SU-DHL-6 (cell line): ENCODE data around the gene SMYD2.

Experiments
- H2AFZ ChIP-seq: fragments of 200-600 bp; sonication (generic); 2 replicates; pipeline ENCODE4 v1.6.1; 2014; ENCODE audit warnings: low read depth, mild to moderate bottlenecking, moderate library complexity, mixed read lengths, antibody characterized with exemption, low read length; ENCODE audit not compliant: severe bottlenecking
- H3F3A ChIP-seq: fragments of 200-600 bp; shearing (Covaris generic); 2 replicates; pipeline ENCODE4 v1.6.0; 2016; ENCODE audit warnings: antibody characterized with exemption, mild to moderate bottlenecking; ENCODE audit not compliant: insufficient read depth
- H3K27ac ChIP-seq: fragments of 200-600 bp; sonication (generic); 2 replicates; pipeline ENCODE4 v1.5.1; 2016; ENCODE audit warnings: low read depth, mild to moderate bottlenecking, low read length, moderate library complexity, mixed read lengths
- H3K27me3 ChIP-seq: fragments of 200-600 bp; sonication (generic), shearing (Covaris generic); 2 replicates; pipeline ENCODE4 v1.6.0; 2014; ENCODE audit warnings: mild to moderate bottlenecking, low read length
- H3K36me3 ChIP-seq: fragments of 200-600 bp; sonication (generic); 2 replicates; pipeline ENCODE4 v1.6.1; 2014; ENCODE audit warnings: mild to moderate bottlenecking, low read length, mixed read lengths
- H3K4me2 ChIP-seq: fragments of 300-600, 200-600 bp; shearing (Covaris generic), sonication (generic); 2 replicates; pipeline ENCODE4 v1.6.0; 2014; ENCODE audit warnings: low read length, low read depth, mild to moderate bottlenecking; ENCODE audit not compliant: poor library complexity, severe bottlenecking
- H3K4me3 ChIP-seq: fragments of 200-600 bp; sonication (generic); 2 replicates; pipeline ENCODE4 v1.5.1; 2014; ENCODE audit warnings: antibody characterized with exemption, low read length, mild to moderate bottlenecking, mixed read lengths; ENCODE audit not compliant: insufficient read depth, poor library complexity, severe bottlenecking
- H3K79me2 ChIP-seq: fragments of 200-600 bp; sonication (generic); 2 replicates; pipeline ENCODE4 v1.6.1; 2014; ENCODE audit warnings: mild to moderate bottlenecking, low read length, moderate library complexity; ENCODE audit not compliant: insufficient read depth
- H3K9ac ChIP-seq: fragments of 200-600 bp; sonication (generic); 2 replicates; pipeline ENCODE4 v1.7.0; 2014; ENCODE audit warnings: mild to moderate bottlenecking, low read length
- H3K9me2 ChIP-seq: fragments of 200-600 bp; sonication (generic); replicated peaks from 2 replicates; pipeline ENCODE4 v1.6.1; 2014; ENCODE audit warnings: low read length; ENCODE audit not compliant: insufficient read depth
- H3K9me3 ChIP-seq: fragments of 200-600 bp; sonication (generic); 2 replicates; pipeline ENCODE4 v1.6.1; 2014; ENCODE audit warnings: low read length, mixed read lengths; ENCODE audit not compliant: insufficient read depth
- H4K20me1 ChIP-seq: fragments of 200-600 bp; sonication (generic); 2 replicates; pipeline ENCODE4 v1.6.1; 2014; ENCODE audit warnings: low read depth, mild to moderate bottlenecking, antibody characterized with exemption, low read length, moderate library complexity, mixed read lengths
- CTCF ChIP-seq: fragments of 200-600 bp; sonication (generic); IDR thresholded peaks from one replicate; pipeline ENCODE4 v1.5.1; 2017; ENCODE audit warnings: antibody characterized with exemption, mild to moderate bottlenecking, low read length, moderate library complexity; ENCODE audit not compliant: insufficient read depth, poor library complexity, severe bottlenecking
- EZH2phosphoT487 ChIP-seq: fragments of 200-600 bp; sonication (generic), shearing (Covaris generic); conservative IDR thresholded peaks from 2 replicates; pipeline ENCODE4 v1.6.1; 2018; ENCODE audit warnings: mild to moderate bottlenecking, antibody characterized with exemption, low read length, moderate library complexity, mixed read lengths

The SMYD2 gene

GRCh38 chr1:214270097-214270650, 10.8 kb upstream of the SMYD2 start:
- Histone ChIP-seq H3F3A (no peaks in the 10 kb centered on the region), H3K36me3 (no peaks in the 10 kb centered on the region), H3K27ac (no peak overlapping the region), H3K4me3 (no peak overlapping the region), H2AFZ (no peak overlapping the region), H4K20me1 (no peaks in the 10 kb centered on the region), H3K79me2 (no peaks in the 10 kb centered on the region), H3K9me3 (no peaks in the 10 kb centered on the region), H3K27me3 (no peaks in the 10 kb centered on the region), H3K9ac (no peak overlapping the region), H3K9me2 (no peaks in the 10 kb centered on the region), H3K4me2 (no peak overlapping the region)
- TF ChIP-seq EZH2phosphoT487 (no peak), CTCF (no peak)

GRCh38 chr1:214271174-214271858, 9.6 kb upstream of the SMYD2 start:
- no peaks in the 10 kb centered on the region for H3K9me3 ChIP-seq
- H3K4me2 ChIP-seq: no peak overlapping the region
- H3K79me2 ChIP-seq: no peaks in the 10 kb centered on the region
- no peaks in the 10 kb centered on the region for H4K20me1 ChIP-seq
- H3K9me2 ChIP-seq: no peaks in the 10 kb centered on the region
- H3K4me3 ChIP-seq: no peak overlapping the region
- H3K27ac ChIP-seq: no peak overlapping the region
- no peaks in the 10 kb centered on the region for H3F3A ChIP-seq
- H3K27me3 ChIP-seq: no peaks in the 10 kb centered on the region
- no peaks in the 10 kb centered on the region for H3K36me3 ChIP-seq
- TF ChIP-seq EZH2phosphoT487 (no peak), CTCF (no peak)
- no peak overlapping the region for H3K9ac ChIP-seq
- no peak overlapping the region for H2AFZ ChIP-seq

GRCh38 chr1:214271995-214272731, 8.8 kb upstream of the SMYD2 start:
- Histone ChIP-seq H3K27me3 (no peaks in the 10 kb centered on the region), H3K79me2 (no peaks in the 10 kb centered on the region), H3K27ac (no peak overlapping the region), H3K4me3 (no peak overlapping the region), H2AFZ (no peak overlapping the region), H3K9me3 (no peaks in the 10 kb centered on the region), H3K4me2 (no peak overlapping the region), H3K9ac (no peak overlapping the region), H3K9me2 (no peaks in the 10 kb centered on the region), H4K20me1 (no peaks in the 10 kb centered on the region), H3K36me3 (no peaks in the 10 kb centered on the region), H3F3A (no peaks in the 10 kb centered on the region)
- TF ChIP-seq CTCF (no peak), EZH2phosphoT487 (no peak)
